B cell (primary cell): Measurements from ENCODE around the gene RBM20. TPM values are rescaled to one million over a fixed set of nuclear protein-coding genes. Genes with fewer than 3 reads are reported as not detected.

Experiments used
- ATAC-seq: fragments of 200-7000 bp; cut with Tn5 transposase; one replicate; pipeline ENCODE4 v1.10.0; 2021; ENCODE audit warnings: low read depth, mild to moderate bottlenecking, moderate number of reproducible peaks, moderate library complexity
- CTCF ChIA-PET: fragments of 350-600 bp; sonication (Branson Sonifier 250); formaldehyde crosslinking; loops from one replicate; lab custom pipeline; 2021; ENCODE audit warnings: antibody characterized with exemption, inconsistent platforms; lab: Charles Lee
- POLR2A ChIA-PET: fragments of 350-600 bp; sonication (Branson Sonifier 250); formaldehyde crosslinking; loops from one replicate; lab custom pipeline; 2021; ENCODE audit warnings: antibody characterized with exemption; lab: Charles Lee
- DNase-seq: peaks from one replicate; pipeline ENCODE4 v3.0.0; 2013
- H2AFZ ChIP-seq: 2 replicates; pipeline ENCODE4 v1.6.1; 2012; ENCODE audit warnings: mild to moderate bottlenecking, low read depth, low read length; ENCODE audit not compliant: insufficient read depth, poor library complexity, severe bottlenecking
- H3K27ac ChIP-seq, 2 donors: 1 replicate in 1 of 2; 2 replicates in 1 of 2; pipeline ENCODE4 v1.5.1; 2012 to 2013; ENCODE audit warnings: low read length in 2 of 2, mild to moderate bottlenecking in 2 of 2, moderate library complexity in 1 of 2
- H3K27me3 ChIP-seq, 4 experiments: fragments of 200-600 bp in 1 of 4; sonication (generic) in 1 of 4; replicated peaks in 1 of 4; 1 replicate in 2 of 4; 2 replicates in 2 of 4; pipeline versions ENCODE4 v1.6.1 to v1.7.0; 2013 to 2016; ENCODE audit warnings: low read length in 3 of 4, mild to moderate bottlenecking in 2 of 4, mixed read lengths in 1 of 4, moderate library complexity in 1 of 4; ENCODE audit not compliant: insufficient read depth in 4 of 4, control insufficient read depth in 3 of 4; ENCODE audit errors: control extremely low read depth in 1 of 4
- H3K36me3 ChIP-seq, 2 experiments: replicated peaks in 1 of 2; 1 replicate in 1 of 2; 2 replicates in 1 of 2; pipeline versions ENCODE4 v1.6.1 to v1.7.1; 2013; ENCODE audit warnings: low read length in 1 of 2; ENCODE audit not compliant: insufficient read depth in 2 of 2, control insufficient read depth in 1 of 2; ENCODE audit errors: control extremely low read depth in 1 of 2, extremely low read depth in 1 of 2
- H3K4me1 ChIP-seq, 2 donors: fragments of 200-600 bp in 1 of 2; sonication (generic) in 1 of 2; 1 replicate in 1 of 2; 2 replicates in 1 of 2; pipeline versions ENCODE4 v1.5.1 to v1.6.1; 2013 to 2017; ENCODE audit warnings: low read length in 2 of 2; ENCODE audit not compliant: control insufficient read depth in 2 of 2, insufficient read depth in 2 of 2
- H3K4me2 ChIP-seq: replicated peaks from 2 replicates; pipeline ENCODE3; 2012; ENCODE audit warnings: mild to moderate bottlenecking, low read depth, low read length; ENCODE audit not compliant: poor library complexity, severe bottlenecking
- H3K4me3 ChIP-seq, 5 experiments: fragments of 200-600 bp in 1 of 5; sonication (generic) in 1 of 5; 1 replicate in 3 of 5; 2 replicates in 2 of 5; pipeline versions ENCODE4 v1.5.1 to v1.7.0; 2011 to 2016; ENCODE audit warnings: low read length in 4 of 5, mild to moderate bottlenecking in 4 of 5, low read depth in 2 of 5, control low read depth in 1 of 5, moderate library complexity in 1 of 5; ENCODE audit not compliant: insufficient read depth in 1 of 5; ENCODE audit errors: control extremely low read depth in 1 of 5, extremely low read depth in 1 of 5
- H3K79me2 ChIP-seq: fragments of 200-600 bp; sonication (generic); one replicate; pipeline ENCODE4 v1.6.0; 2016; ENCODE audit warnings: low read length; ENCODE audit not compliant: control insufficient read depth, insufficient read depth
- H3K9ac ChIP-seq: fragments of 200-600 bp; sonication (generic); 2 replicates; pipeline ENCODE4 v1.6.1; 2017; ENCODE audit warnings: mild to moderate bottlenecking, low read length, moderate library complexity
- H3K9me3 ChIP-seq, 3 donors: one replicate each; pipeline versions ENCODE4 v1.6.1 to v1.7.1; 2013; ENCODE audit warnings: low read length in 2 of 3; ENCODE audit not compliant: control insufficient read depth in 2 of 3, insufficient read depth in 1 of 3; ENCODE audit errors: control extremely low read depth in 1 of 3
- H4K20me1 ChIP-seq: 2 replicates; pipeline ENCODE4 v1.6.0; 2012; ENCODE audit warnings: mild to moderate bottlenecking, low read length; ENCODE audit not compliant: insufficient read depth, control insufficient read depth, poor library complexity, severe bottlenecking
- H3K27ac Mint-ChIP-seq: one replicate; pipeline ENCODE4 v1.8.0; 2021; ENCODE audit warnings: mixed read lengths
- H3K27me3 Mint-ChIP-seq: one replicate; pipeline ENCODE4 v1.8.0; 2021; ENCODE audit warnings: mixed read lengths
- H3K4me1 Mint-ChIP-seq: one replicate; pipeline ENCODE4 v1.8.0; 2021; ENCODE audit warnings: mixed read lengths
- H3K4me3 Mint-ChIP-seq: one replicate; pipeline ENCODE4 v1.8.0; 2021; ENCODE audit warnings: mixed read lengths
- H3K9me3 Mint-ChIP-seq: one replicate; pipeline ENCODE4 v1.8.0; 2022; ENCODE audit warnings: mixed read lengths; ENCODE audit not compliant: insufficient read depth
- CTCF ChIP-seq: fragments of 200-600 bp; IDR thresholded peaks from one replicate; pipeline ENCODE4 v1.8.0; 2022; ENCODE audit warnings: antibody characterized with exemption, mild to moderate bottlenecking
- EZH2 ChIP-seq: IDR thresholded peaks from 2 replicates; pipeline ENCODE4 v1.6.1; 2012; ENCODE audit warnings: borderline replicate concordance, low read depth, mild to moderate bottlenecking, moderate library complexity, low read length; ENCODE audit not compliant: insufficient read depth, poor library complexity, severe bottlenecking
- WGBS: methylation state at CpG from one replicate; pipeline ENCODE4 v1.1.5; 2013; ENCODE audit warnings: missing lambda C conversion rate; ENCODE audit not compliant: insufficient coverage; 5-methylcytosine and 5-hydroxymethylcytosine counted together
- intact Hi-C: fragments of 100-400 bp; cut with micrococcal nuclease; formaldehyde crosslinking; loops from one replicate; pipeline ENCODE4 v1.10.0; 2022
- polyA plus RNA-seq: library from polyadenylated mRNA; depleted of rRNA; stranded (reverse); fragments of >200 nt; gene quantifications from 2 replicates; pipeline ENCODE4 v1.2.3, GENCODE V29; 2012
- total RNA-seq, 2 donors: library from RNA; stranded (reverse); fragments of 120-200 nt in 1 of 2; gene quantifications; 1 replicate in 1 of 2; 2 replicates in 1 of 2; pipeline versions ENCODE4 v1.2.3 to v1.2.4, GENCODE V29; 2013 to 2022

The RBM20 gene
- total and polyA plus RNA-seq, 2 donors (not counting 1 experiment from before 2014, with no cell fraction given) = not detected

- Mint-ChIP-seq H3K4me3 (peak overlapping the region; percentile 91), H3K27ac (peak overlapping the region; percentile 96), H3K27me3 (no peaks in the 10 kb centered on the region), H3K4me1 (peaks cover 66% of the 10 kb centered on the region), H3K9me3 (no peaks in the 10 kb centered on the region)
- H3K27ac ChIP-seq = peak overlapping the region; percentile 89 to 94
- H3K4me3 ChIP-seq = peak overlapping the region; percentile 56 to 89 (median 85)
- peaks cover 65% of the 10 kb centered on the region for H3K79me2 ChIP-seq
- peak overlapping the region; percentile 87 for H3K4me2 ChIP-seq
- H2AFZ ChIP-seq = peak overlapping the region; percentile 68
- POLR2A ChIA-PET = interaction anchor here (0.6 to 2.7 kb wide), 5 partner anchors 10 to 49 kb away, joined by 3 to 44 read pairs (median 4); no protein-coding TSS in a partner anchor
- intact Hi-C loops = loop anchor here (1.0 to 5.0 kb wide), 2 partner anchors 29 to 259 kb away; no protein-coding TSS in a partner anchor
- WGBS = 71% methylated on average over 10 of the region's 13 CpGs
- H3K36me3 ChIP-seq = peaks cover 0 to 4% of the 10 kb centered on the region in 2 experiments
- H3K27me3 ChIP-seq = no peaks in the 10 kb centered on the region
- CTCF ChIA-PET = interaction anchor here (0.7 to 1.5 kb wide), 8 partner anchors 12 to 125 kb away, joined by 3 to 14 read pairs (median 4); partner anchors contain the start of gene BBIP1
- no peak for TF ChIP-seq EZH2
- no peak for TF ChIP-seq CTCF
- DNase-seq (no peak), ATAC-seq (no peak)
- H3K9ac ChIP-seq = peak overlapping the region; percentile 88
- H3K4me1 ChIP-seq = peaks cover 63 to 68% of the 10 kb centered on the region in 2 donors
- no peaks in the 10 kb centered on the region for H3K9me3 ChIP-seq
- H4K20me1 ChIP-seq = peaks cover 8% of the 10 kb centered on the region
These were observed 226.7 kb downstream of the RBM20 start for GRCh38 chr10:110870823-110871297.
